Stimulated activated CD4-positive, alpha-beta T cell treated with anti-CD3 and anti-CD28 coated beads, TNF-alpha, amount 100 ng/mL, for 4 hours (primary cell): ENCODE data around the gene BTBD7.
"Not testable (repeated sequence)": the region's sequence is repeated elsewhere in the genome, so short reads cannot be mapped to it uniquely, and the experiment has no call there.

Source experiments
- DNase-seq, 3 experiments: peaks; one replicate each; pipeline ENCODE4 v3.0.0-alpha.2; 2020; ENCODE audit warnings: low read depth in 3 of 3

Gene BTBD7

GRCh38 chr14:93332853-93333630, at the start of gene BTBD7:
Gene BTBD7, minus strand, starts transcription at chr14:93333036. Its CDS starts 36,985 bp downstream, at chr14:93296051.
- DNase-seq: peak; percentile 88 to 91 (median 90)

GRCh38 chr14:93381644-93382043, 48.8 kb upstream of the BTBD7 start:
- no peak for DNase-seq

- DNase-seq: no peak
Observed at GRCh38 chr14:93379831-93380230, 47.0 kb upstream of the BTBD7 start.

GRCh38 chr14:93375673-93376156, 42.9 kb upstream of the BTBD7 start:
- DNase-seq: no peak

GRCh38 chr14:93369713-93370266, 37.0 kb upstream of the BTBD7 start:
- DNase-seq: no peak

- no peak for DNase-seq
Observed at GRCh38 chr14:93368996-93369712, 36.3 kb upstream of the BTBD7 start.

GRCh38 chr14:93354873-93355272, 22.0 kb upstream of the BTBD7 start:
- DNase-seq: not testable (repeated sequence)

GRCh38 chr14:93348292-93348691, 15.5 kb upstream of the BTBD7 start:
- no peak for DNase-seq

GRCh38 chr14:93347850-93348249, 15.0 kb upstream of the BTBD7 start:
- no peak for DNase-seq

GRCh38 chr14:93346926-93347721, 14.3 kb upstream of the BTBD7 start, which contains the start of gene COX8C:
Gene COX8C, plus strand, starts transcription at chr14:93347182. Its CDS starts 87 bp downstream, at chr14:93347269.
- DNase-seq: no peak

- no peak for DNase-seq
Observed at GRCh38 chr14:93343797-93344196, 11.0 kb upstream of the BTBD7 start.

- DNase-seq: no peak
Observed at GRCh38 chr14:93343266-93343665, 10.4 kb upstream of the BTBD7 start.

GRCh38 chr14:93337884-93338283, 5.0 kb upstream of the BTBD7 start:
- no peak for DNase-seq

- DNase-seq: no peak
Observed at GRCh38 chr14:93337143-93337753, 4.4 kb upstream of the BTBD7 start.

- no peak for DNase-seq
Observed at GRCh38 chr14:93333631-93334103, 831 bp upstream of the BTBD7 start.

- DNase-seq: peak in 2 of 3 experiments; percentile 6 to 24
Observed at GRCh38 chr14:93332397-93332852, 411 bp downstream of the BTBD7 start.

GRCh38 chr14:93331728-93332396, 974 bp downstream of the BTBD7 start:
- DNase-seq: no peak

- no peak for DNase-seq
Observed at GRCh38 chr14:93331002-93331727, 1.7 kb downstream of the BTBD7 start.

GRCh38 chr14:93330609-93331000, 2.2 kb downstream of the BTBD7 start:
- no peak for DNase-seq
